BE2C (cell line): ENCODE results near the gene PPP1R2.
"Not testable (repeated sequence)": the region's sequence is repeated elsewhere in the genome, so short reads cannot be mapped to it uniquely, and the experiment has no call there.

Experiments used
- DNase-seq: peaks from one replicate; pipeline ENCODE4 v3.0.0-alpha.2; 2020
- H3K27me3 ChIP-seq: fragments of 250-450 bp; sonication (Bioruptor Pico); 2 replicates; pipeline ENCODE4 v1.5.1; 2020; ENCODE audit warnings: mild to moderate bottlenecking
- H3K36me3 ChIP-seq: fragments of 250-450 bp; sonication (Bioruptor Pico); 2 replicates; pipeline ENCODE4 v1.5.1; 2020; ENCODE audit warnings: mild to moderate bottlenecking
- H3K4me1 ChIP-seq: fragments of 250-450 bp; sonication (Bioruptor Pico); 2 replicates; pipeline ENCODE4 v1.5.1; 2020
- H3K4me3 ChIP-seq: 2 replicates; pipeline ENCODE4 v1.5.1; 2011; ENCODE audit warnings: low read depth, low read length
- H3K9me3 ChIP-seq: fragments of 250-450 bp; sonication (Bioruptor Pico); 2 replicates; pipeline ENCODE4 v1.5.1; 2020
- TF ChIP-seq, protein P1 (sequence below): IDR thresholded peaks from 2 replicates; pipeline ENCODE4 v1.5.1; 2012; ENCODE audit warnings: mild to moderate bottlenecking, low read depth, low read length

The PPP1R2 gene

DNA sequence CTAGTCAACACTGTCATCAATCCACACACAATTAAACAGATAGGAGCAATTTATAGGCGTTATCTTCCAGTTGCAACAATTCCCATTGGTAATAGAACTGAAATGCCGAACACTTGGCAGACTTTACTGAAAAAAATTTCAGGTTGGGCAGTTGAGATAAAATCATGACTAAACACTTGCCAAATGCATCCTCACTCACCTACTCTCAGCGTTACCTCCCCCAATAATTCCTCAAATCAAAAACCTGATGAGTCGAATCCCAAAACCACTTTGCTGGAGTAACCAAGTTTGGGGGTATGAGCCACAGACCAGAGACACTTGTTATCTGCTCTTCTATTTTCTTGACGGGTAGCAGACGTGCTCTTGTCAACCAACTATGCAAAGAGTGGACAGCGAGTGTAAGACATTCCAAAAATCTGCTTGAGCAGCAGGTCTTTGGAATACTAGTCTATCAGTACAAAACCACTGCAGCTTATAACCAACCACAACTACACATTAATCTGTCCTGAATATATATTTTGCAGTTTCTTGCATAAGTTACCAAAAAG, 30.3 kb downstream of the PPP1R2 start:
- peaks cover 10% of the 10 kb centered on the region; the same call in 1 of the 2 replicates for H3K36me3 ChIP-seq
- H3K9me3 ChIP-seq = no peaks in the 10 kb centered on the region
- TF ChIP-seq, protein P1, sequence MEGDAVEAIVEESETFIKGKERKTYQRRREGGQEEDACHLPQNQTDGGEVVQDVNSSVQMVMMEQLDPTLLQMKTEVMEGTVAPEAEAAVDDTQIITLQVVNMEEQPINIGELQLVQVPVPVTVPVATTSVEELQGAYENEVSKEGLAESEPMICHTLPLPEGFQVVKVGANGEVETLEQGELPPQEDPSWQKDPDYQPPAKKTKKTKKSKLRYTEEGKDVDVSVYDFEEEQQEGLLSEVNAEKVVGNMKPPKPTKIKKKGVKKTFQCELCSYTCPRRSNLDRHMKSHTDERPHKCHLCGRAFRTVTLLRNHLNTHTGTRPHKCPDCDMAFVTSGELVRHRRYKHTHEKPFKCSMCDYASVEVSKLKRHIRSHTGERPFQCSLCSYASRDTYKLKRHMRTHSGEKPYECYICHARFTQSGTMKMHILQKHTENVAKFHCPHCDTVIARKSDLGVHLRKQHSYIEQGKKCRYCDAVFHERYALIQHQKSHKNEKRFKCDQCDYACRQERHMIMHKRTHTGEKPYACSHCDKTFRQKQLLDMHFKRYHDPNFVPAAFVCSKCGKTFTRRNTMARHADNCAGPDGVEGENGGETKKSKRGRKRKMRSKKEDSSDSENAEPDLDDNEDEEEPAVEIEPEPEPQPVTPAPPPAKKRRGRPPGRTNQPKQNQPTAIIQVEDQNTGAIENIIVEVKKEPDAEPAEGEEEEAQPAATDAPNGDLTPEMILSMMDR = no peak
- H3K4me1 ChIP-seq = no peaks in the 10 kb centered on the region; the same call in 1 of the 2 replicates
- H3K27me3 ChIP-seq = no peaks in the 10 kb centered on the region
- H3K4me3 ChIP-seq = no peak overlapping the region
- no peak for DNase-seq

DNA sequence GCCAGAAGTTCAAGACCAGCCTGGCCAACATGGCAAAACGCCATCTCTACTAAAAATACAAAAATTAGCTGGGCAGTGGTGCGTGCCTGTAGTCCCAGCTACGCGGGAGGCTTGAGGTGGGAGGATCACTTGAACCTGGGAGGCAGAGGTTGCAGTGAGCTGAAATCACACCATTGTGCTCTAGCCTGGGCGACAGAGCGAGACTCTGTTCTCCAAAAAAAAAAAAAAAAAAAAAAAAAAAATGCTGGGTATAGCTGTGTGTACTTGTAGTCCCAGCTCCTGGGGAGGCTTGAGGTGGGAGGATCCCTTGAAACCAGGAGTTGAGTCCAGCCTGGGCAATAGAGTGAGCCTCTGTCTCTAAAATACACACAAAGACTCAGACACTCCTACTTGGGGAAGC, 32.0 kb downstream of the PPP1R2 start:
- H3K36me3 ChIP-seq = peaks cover 5% of the 10 kb centered on the region; the same call in 1 of the 2 replicates
- H3K9me3 ChIP-seq = no peaks in the 10 kb centered on the region
- no peaks in the 10 kb centered on the region for H3K27me3 ChIP-seq
- TF ChIP-seq, protein P1 = no peak
- H3K4me1 ChIP-seq = no peaks in the 10 kb centered on the region; the same call in 1 of the 2 replicates
- H3K4me3 ChIP-seq = no peak overlapping the region
- no peak for DNase-seq

DNA sequence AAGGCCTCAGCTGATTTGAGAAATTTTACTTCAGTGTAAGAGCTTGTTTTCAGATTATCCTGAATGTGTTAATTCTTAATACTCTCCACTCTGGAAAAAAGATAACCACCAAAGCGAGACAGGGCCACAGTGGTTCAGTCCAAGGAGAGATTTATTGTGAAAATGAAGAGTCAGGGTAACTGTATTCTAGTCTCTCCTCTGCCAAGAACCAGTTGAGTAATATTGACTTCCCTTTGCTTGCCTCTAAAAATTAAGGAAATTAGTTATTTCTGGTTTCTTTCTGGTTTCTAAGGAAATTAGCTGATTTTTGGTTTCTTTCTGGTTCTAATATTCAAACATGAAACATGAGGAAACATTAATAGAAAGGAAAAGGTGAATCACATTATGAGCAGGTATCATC, 34.9 kb downstream of the PPP1R2 start:
- no peak for DNase-seq
- Histone ChIP-seq H3K27me3 (no peaks in the 10 kb centered on the region), H3K36me3 (no peaks in the 10 kb centered on the region), H3K9me3 (no peaks in the 10 kb centered on the region), H3K4me1 (no peaks in the 10 kb centered on the region; the same call in 1 of the 2 replicates), H3K4me3 (no peak overlapping the region)
- TF ChIP-seq, protein P1 = no peak

DNA sequence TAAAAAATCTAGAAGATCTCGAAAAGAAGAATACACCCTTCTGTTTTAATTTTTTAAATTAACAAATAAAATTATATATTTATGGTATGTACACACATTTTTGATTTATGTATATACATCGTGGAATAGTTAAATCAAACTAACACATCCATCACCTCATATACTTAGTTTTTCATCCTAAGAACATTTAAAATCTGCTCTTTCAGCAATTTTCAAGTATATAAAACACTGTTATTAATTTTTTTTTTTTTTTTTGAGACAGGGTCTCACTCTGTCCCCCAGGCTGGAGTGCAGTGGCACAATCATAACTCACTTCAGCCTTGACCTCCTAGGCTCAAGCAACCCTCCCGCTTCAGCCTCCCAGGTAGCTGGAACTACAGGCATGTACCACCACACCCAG, 67.5 kb downstream of the PPP1R2 start:
- TF ChIP-seq, protein P1 = no peak
- Histone ChIP-seq H3K36me3 (no peaks in the 10 kb centered on the region), H3K9me3 (no peaks in the 10 kb centered on the region), H3K27me3 (peaks cover 3% of the 10 kb centered on the region; the same call in 1 of the 2 replicates), H3K4me3 (no peak overlapping the region), H3K4me1 (no peaks in the 10 kb centered on the region; the same call in 1 of the 2 replicates)
- no peak for DNase-seq

DNA sequence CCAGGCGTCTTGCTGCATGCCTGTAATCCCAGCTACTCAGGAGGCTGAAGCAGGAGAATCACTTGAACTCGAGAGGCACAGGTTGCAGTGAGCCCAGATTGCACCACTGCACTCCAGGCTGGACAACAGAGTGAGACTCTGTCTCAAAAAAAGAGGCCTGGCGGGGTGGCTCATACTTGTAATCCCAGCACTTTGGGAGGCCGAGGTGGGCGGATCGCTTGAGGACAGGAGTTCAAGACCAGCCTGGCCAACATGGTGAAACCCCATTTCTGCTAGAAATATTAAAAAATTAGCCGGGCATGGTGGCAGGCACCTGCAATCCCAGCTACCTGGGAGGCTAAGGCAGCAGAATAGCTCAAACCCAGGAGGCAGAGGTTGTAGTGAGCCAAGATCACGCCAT, 68.0 kb downstream of the PPP1R2 start:
- not testable (repeated sequence) for DNase-seq, H3K9me3 ChIP-seq, H3K4me1 ChIP-seq, H3K36me3 ChIP-seq, H3K27me3 ChIP-seq, H3K4me3 ChIP-seq

DNA sequence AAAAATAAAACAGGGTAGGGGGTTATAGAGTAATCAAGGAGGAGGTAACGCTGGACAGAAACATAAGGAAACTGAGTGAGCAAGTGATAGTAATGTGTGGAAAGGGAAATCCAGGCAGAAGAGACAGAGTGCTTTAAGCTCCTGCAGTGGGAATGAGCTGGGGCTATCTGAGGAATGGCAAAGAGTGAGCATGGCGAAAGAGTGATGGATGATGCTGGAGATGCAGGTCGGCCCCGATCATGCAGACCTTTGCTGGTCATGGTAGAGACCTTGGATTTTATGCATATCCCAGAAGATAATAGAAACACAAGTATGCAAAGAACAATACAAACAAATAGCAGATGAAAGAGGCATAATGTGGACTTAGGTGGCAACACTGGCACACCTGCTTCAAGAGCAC, 74.3 kb downstream of the PPP1R2 start:
- Histone ChIP-seq H3K9me3 (no peaks in the 10 kb centered on the region), H3K27me3 (no peaks in the 10 kb centered on the region)

More for the DNA sequence above, 74.3 kb downstream of the PPP1R2 start:
- TF ChIP-seq, protein P1 = no peak
- no peaks in the 10 kb centered on the region for H3K36me3 ChIP-seq
- no peaks in the 10 kb centered on the region; the same call in 1 of the 2 replicates for H3K4me1 ChIP-seq
- H3K4me3 ChIP-seq = no peak overlapping the region
- DNase-seq = no peak
